ENCODE results near the gene CLRN1.

CLRN1 gene

GRCh38 chr3:150921209-150921608 is 51.3 kb downstream of the CLRN1 start:
- no peak for DNase-seq (ENCODE audit: low spot score)

- DNase-seq (ENCODE audit: low spot score), result no peak
Observed at GRCh38 chr3:150920236-150920635, 52.3 kb downstream of the CLRN1 start.

GRCh38 chr3:150917951-150918350 is 54.6 kb downstream of the CLRN1 start:
- DNase-seq (ENCODE audit: low spot score), result no peak

GRCh38 chr3:150913133-150913922 is 59.2 kb downstream of the CLRN1 start:
- no peak for DNase-seq (ENCODE audit: low spot score)

- no peak for DNase-seq (ENCODE audit: low spot score)
Observed at GRCh38 chr3:150912501-150912900, 60.0 kb downstream of the CLRN1 start.

GRCh38 chr3:150911771-150912170 is 60.8 kb downstream of the CLRN1 start:
- no peak for DNase-seq (ENCODE audit: low spot score)

GRCh38 chr3:150906461-150906860 is 66.1 kb downstream of the CLRN1 start:
- DNase-seq (ENCODE audit: low spot score), result no peak

GRCh38 chr3:150905746-150906145 is 66.8 kb downstream of the CLRN1 start:
- DNase-seq (ENCODE audit: low spot score), result no peak

- no peak for DNase-seq (ENCODE audit: low spot score)
Observed at GRCh38 chr3:150905339-150905738, 67.2 kb downstream of the CLRN1 start, which contains the start of gene MINDY4B. MINDY4B (minus strand) TSS chr3:150905439; CDS start chr3:150905439, 0 bp downstream.

- DNase-seq (ENCODE audit: low spot score), result no peak
Observed at GRCh38 chr3:150902988-150903387, 69.5 kb downstream of the CLRN1 start.

- no peak for DNase-seq (ENCODE audit: low spot score)
Observed at GRCh38 chr3:150901793-150902192, 70.7 kb downstream of the CLRN1 start.

GRCh38 chr3:150899141-150899540 is 73.4 kb downstream of the CLRN1 start:
- DNase-seq (ENCODE audit: low spot score), result no peak

- DNase-seq (ENCODE audit: low spot score), result no peak
Observed at GRCh38 chr3:150898046-150898754, 74.3 kb downstream of the CLRN1 start.

GRCh38 chr3:150897592-150897991 is 74.9 kb downstream of the CLRN1 start:
- no peak for DNase-seq (ENCODE audit: low spot score)

GRCh38 chr3:150890831-150891230 is 81.7 kb downstream of the CLRN1 start:
- no peak for DNase-seq (ENCODE audit: low spot score)

- no peak for DNase-seq (ENCODE audit: low spot score)
Observed at GRCh38 chr3:150890295-150890694, 82.2 kb downstream of the CLRN1 start.

GRCh38 chr3:150889106-150889505 is 83.4 kb downstream of the CLRN1 start:
- no peak for DNase-seq (ENCODE audit: low spot score)

- no peak for DNase-seq (ENCODE audit: low spot score)
Observed at GRCh38 chr3:150887031-150887430, 85.5 kb downstream of the CLRN1 start.

- DNase-seq (ENCODE audit: low spot score), result no peak
Observed at GRCh38 chr3:150885535-150885934, 87.0 kb downstream of the CLRN1 start.

GRCh38 chr3:150878996-150879575 is 93.4 kb downstream of the CLRN1 start:
- DNase-seq (ENCODE audit: low spot score), result no peak

GRCh38 chr3:150878290-150878689 is 94.2 kb downstream of the CLRN1 start:
- DNase-seq (ENCODE audit: low spot score), result no peak

- no peak for DNase-seq (ENCODE audit: low spot score)
Observed at GRCh38 chr3:150877303-150877702, 95.2 kb downstream of the CLRN1 start.
